SK-N-SH (cell line): ENCODE data around the gene NKX3-2. TPM values are rescaled to one million over a fixed set of nuclear protein-coding genes. Genes with fewer than 3 reads are reported as not detected.

Experiments used
- CTCF ChIA-PET: fragments of 300-600, 350-600 bp; formaldehyde crosslinking; extraction: SDS; loops from one replicate; lab custom pipeline; 2021; lab: Yijun Ruan, JAX
- POLR2A ChIA-PET: fragments of 350-600 bp; sonication (Branson Sonifier 250); formaldehyde crosslinking; extraction: SDS; loops from one replicate; lab custom pipeline; 2020; ENCODE audit warnings: antibody characterized with exemption, inconsistent platforms; lab: Yijun Ruan, JAX
- DNase-seq: peaks from one replicate; pipeline ENCODE4 v3.0.0; 2012
- H2AFZ ChIP-seq: fragments of 200-600 bp; sonication (generic); 2 replicates; pipeline ENCODE4 v1.8.1; 2016; ENCODE audit warnings: antibody characterized with exemption, mild to moderate bottlenecking, low read depth
- H3F3A ChIP-seq: fragments of 200-600 bp; sonication (generic); replicated peaks from 2 replicates; pipeline ENCODE3; 2016; ENCODE audit warnings: antibody characterized with exemption, mild to moderate bottlenecking; ENCODE audit not compliant: insufficient read depth
- H3K27ac ChIP-seq, 2 experiments: fragments of 200-500 bp in 1 of 2; fragments of 200-600 bp in 1 of 2; sonication (Bioruptor generic) in 1 of 2; sonication (generic), shearing (Covaris generic) in 1 of 2; 2 replicates each; pipeline versions ENCODE4 v1.5.1 to v1.6.1; 2014 to 2016; ENCODE audit warnings: low read depth in 2 of 2, inconsistent platforms in 1 of 2, low read length in 1 of 2, mild to moderate bottlenecking in 1 of 2, mixed read lengths in 1 of 2
- H3K27me3 ChIP-seq: fragments of 200-600 bp; sonication (generic), shearing (Covaris generic); 2 replicates; pipeline ENCODE4 v1.6.1; 2016; ENCODE audit warnings: mixed run types; ENCODE audit not compliant: insufficient read depth
- H3K36me3 ChIP-seq, 2 experiments: fragments of 200-500 bp in 1 of 2; fragments of 200-600 bp in 1 of 2; sonication (Bioruptor generic) in 1 of 2; sonication (generic) in 1 of 2; replicated peaks in 1 of 2; 2 replicates each; pipeline versions ENCODE3 to v1.5.1; 2014 to 2016; ENCODE audit warnings: low read length in 1 of 2, mild to moderate bottlenecking in 1 of 2; ENCODE audit not compliant: insufficient read depth in 2 of 2, control insufficient read depth in 1 of 2
- H3K4me1 ChIP-seq, 2 experiments: fragments of 200-500 bp in 1 of 2; fragments of 200-600 bp in 1 of 2; sonication (Bioruptor generic) in 1 of 2; sonication (generic), shearing (Covaris generic) in 1 of 2; 2 replicates each; pipeline versions ENCODE4 v1.5.1 to v1.6.1; 2014 to 2016; ENCODE audit warnings: low read depth in 1 of 2, low read length in 1 of 2, mixed run types in 1 of 2; ENCODE audit not compliant: insufficient read depth in 2 of 2, control insufficient read depth in 1 of 2
- H3K4me2 ChIP-seq: fragments of 200-600 bp; sonication (generic), shearing (Covaris generic); 2 replicates; pipeline ENCODE4 v1.6.1; 2017; ENCODE audit warnings: mixed run types
- H3K4me3 ChIP-seq, 2 experiments: fragments of 200-500 bp in 1 of 2; fragments of 200-600 bp in 1 of 2; sonication (Bioruptor generic) in 1 of 2; sonication (generic), shearing (Covaris generic) in 1 of 2; 2 replicates each; pipeline versions ENCODE4 v1.5.1 to v1.8.1; 2014 to 2016; ENCODE audit warnings: low read depth in 2 of 2, inconsistent platforms in 1 of 2, low read length in 1 of 2, mild to moderate bottlenecking in 1 of 2, mixed read lengths in 1 of 2, moderate library complexity in 1 of 2
- H3K79me2 ChIP-seq: fragments of 200-600 bp; sonication (generic); 2 replicates; pipeline ENCODE4 v1.8.1; 2017; ENCODE audit warnings: mild to moderate bottlenecking; ENCODE audit not compliant: insufficient read depth
- H3K9ac ChIP-seq: fragments of 200-600 bp; sonication (generic); 2 replicates; pipeline ENCODE4 v1.6.1; 2017; ENCODE audit warnings: mixed run types
- H3K9me2 ChIP-seq: fragments of 200-600 bp; sonication (generic); 2 replicates; pipeline ENCODE4 v1.6.1; 2017; ENCODE audit warnings: mixed run types
- H3K9me3 ChIP-seq: fragments of 200-600 bp; sonication (generic); 2 replicates; pipeline ENCODE4 v1.6.1; 2017; ENCODE audit warnings: mixed run types, mild to moderate bottlenecking, moderate library complexity
- H4K20me1 ChIP-seq: fragments of 200-600 bp; sonication (generic); 2 replicates; pipeline ENCODE4 v1.6.1; 2017; ENCODE audit warnings: mild to moderate bottlenecking, mixed run types; ENCODE audit not compliant: insufficient read depth
- CHD2 ChIP-seq: fragments of 150-350 bp; IDR thresholded peaks from 2 replicates; pipeline ENCODE4 v1.6.1; 2018; ENCODE audit warnings: low read length; ENCODE audit not compliant: partially characterized antibody
- ELF1 ChIP-seq: IDR thresholded peaks from 2 replicates; pipeline ENCODE4 v1.4.0; 2012
- EP300 ChIP-seq, 2 experiments: IDR thresholded peaks; 2 replicates each; pipeline versions ENCODE4 v1.4.0 to v1.6.1; 2012; ENCODE audit warnings: borderline replicate concordance in 1 of 2, low read depth in 1 of 2, low read length in 1 of 2
- EZH2phosphoT487 ChIP-seq: fragments of 200-600 bp; sonication (generic); IDR thresholded peaks from 2 replicates; pipeline ENCODE4 v1.6.1; 2017; ENCODE audit warnings: low read depth, mixed run types, mild to moderate bottlenecking, antibody characterized with exemption, moderate library complexity, borderline replicate concordance
- FOXM1 ChIP-seq: IDR thresholded peaks from 2 replicates; pipeline ENCODE4 v1.4.0; 2012; ENCODE audit warnings: low read depth, mild to moderate bottlenecking
- GABPA ChIP-seq: IDR thresholded peaks from 2 replicates; pipeline ENCODE4 v1.4.0; 2012; ENCODE audit warnings: low read depth, mild to moderate bottlenecking
- GATA2 ChIP-seq: sonication (generic); formaldehyde crosslinking; IDR thresholded peaks from 2 replicates; pipeline ENCODE4 v1.5.0; 2020; ENCODE audit warnings: mild to moderate bottlenecking, missing genetic modification reagents
- MXI1 ChIP-seq: IDR thresholded peaks from 2 replicates; pipeline ENCODE4 v1.6.1; 2012; ENCODE audit warnings: mild to moderate bottlenecking, low read depth, low read length, improper control_type of control experiment
- NFIC ChIP-seq: IDR thresholded peaks from 2 replicates; pipeline ENCODE4 v1.4.0; 2012; ENCODE audit warnings: borderline replicate concordance
- RXRA ChIP-seq: IDR thresholded peaks from 2 replicates; pipeline ENCODE4 v1.4.0; 2012; ENCODE audit warnings: low read depth, mild to moderate bottlenecking, borderline replicate concordance
- TAF1 ChIP-seq: IDR thresholded peaks from 2 replicates; pipeline ENCODE4 v1.6.1; 2012; ENCODE audit warnings: low read depth, mild to moderate bottlenecking, low read length, moderate library complexity, borderline replicate concordance
- TEAD4 ChIP-seq: IDR thresholded peaks from 2 replicates; pipeline ENCODE4 v1.4.0; 2012; ENCODE audit warnings: mild to moderate bottlenecking, borderline replicate concordance; ENCODE audit not compliant: insufficient read depth
- WGBS: methylation state at CpG from one replicate; pipeline ENCODE4 v1.1.6; 2017; ENCODE audit warnings: low lambda C conversion rate; 5-methylcytosine and 5-hydroxymethylcytosine counted together
- polyA plus RNA-seq, 3 experiments: library from polyadenylated mRNA; depleted of rRNA; stranded (reverse); fragments of >200 nt; gene quantifications; 2 replicates each; pipeline ENCODE4 v1.2.3, GENCODE V29; 2012
- TF ChIP-seq, protein P1 (sequence below): IDR thresholded peaks from 2 replicates; pipeline ENCODE4 v1.6.1; 2012; ENCODE audit warnings: mild to moderate bottlenecking, low read depth, low read length, moderate library complexity
- TF ChIP-seq, protein P2 (sequence below): fragments of 150-350 bp; IDR thresholded peaks from 2 replicates; pipeline ENCODE4 v1.6.1; 2016; ENCODE audit warnings: mild to moderate bottlenecking, low read depth, low read length
- TF ChIP-seq, protein P3 (sequence below): IDR thresholded peaks from 2 replicates; pipeline ENCODE4 v1.4.0; 2012; ENCODE audit warnings: low read depth
- TF ChIP-seq, protein P4 (sequence below): IDR thresholded peaks from 2 replicates; pipeline ENCODE4 v1.4.0; 2012; ENCODE audit warnings: low read depth, borderline replicate concordance
- TF ChIP-seq, protein P5 (sequence below): fragments of 150-350 bp; IDR thresholded peaks from 2 replicates; pipeline ENCODE4 v1.6.1; 2017; ENCODE audit warnings: antibody characterized with exemption, low read length, low read depth, borderline replicate concordance

Gene NKX3-2
- polyA plus RNA-seq, 1 of the 3 experiments (the other 2 are of a cell fraction), result 0.15 TPM

DNA sequence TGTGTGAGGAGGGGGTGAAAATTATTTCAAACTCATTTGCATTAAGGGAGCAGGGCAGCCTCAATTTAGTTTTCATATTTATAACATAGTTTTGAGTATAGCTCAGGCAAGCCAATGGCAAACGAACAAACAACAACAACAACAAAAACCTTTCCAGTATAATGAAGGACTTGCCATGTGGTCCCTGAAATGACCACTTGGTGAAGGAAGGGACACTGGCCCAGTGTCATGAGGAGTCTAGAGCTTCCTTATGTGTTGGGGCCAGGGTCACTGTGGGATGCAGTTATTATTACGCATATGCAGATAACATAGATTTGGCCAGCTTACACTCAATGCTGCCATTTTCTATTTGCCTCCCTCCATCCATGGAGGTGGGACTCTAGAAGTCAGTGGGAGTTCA, 23.3 kb downstream of the NKX3-2 start (continued):
- TF ChIP-seq, protein P1, sequence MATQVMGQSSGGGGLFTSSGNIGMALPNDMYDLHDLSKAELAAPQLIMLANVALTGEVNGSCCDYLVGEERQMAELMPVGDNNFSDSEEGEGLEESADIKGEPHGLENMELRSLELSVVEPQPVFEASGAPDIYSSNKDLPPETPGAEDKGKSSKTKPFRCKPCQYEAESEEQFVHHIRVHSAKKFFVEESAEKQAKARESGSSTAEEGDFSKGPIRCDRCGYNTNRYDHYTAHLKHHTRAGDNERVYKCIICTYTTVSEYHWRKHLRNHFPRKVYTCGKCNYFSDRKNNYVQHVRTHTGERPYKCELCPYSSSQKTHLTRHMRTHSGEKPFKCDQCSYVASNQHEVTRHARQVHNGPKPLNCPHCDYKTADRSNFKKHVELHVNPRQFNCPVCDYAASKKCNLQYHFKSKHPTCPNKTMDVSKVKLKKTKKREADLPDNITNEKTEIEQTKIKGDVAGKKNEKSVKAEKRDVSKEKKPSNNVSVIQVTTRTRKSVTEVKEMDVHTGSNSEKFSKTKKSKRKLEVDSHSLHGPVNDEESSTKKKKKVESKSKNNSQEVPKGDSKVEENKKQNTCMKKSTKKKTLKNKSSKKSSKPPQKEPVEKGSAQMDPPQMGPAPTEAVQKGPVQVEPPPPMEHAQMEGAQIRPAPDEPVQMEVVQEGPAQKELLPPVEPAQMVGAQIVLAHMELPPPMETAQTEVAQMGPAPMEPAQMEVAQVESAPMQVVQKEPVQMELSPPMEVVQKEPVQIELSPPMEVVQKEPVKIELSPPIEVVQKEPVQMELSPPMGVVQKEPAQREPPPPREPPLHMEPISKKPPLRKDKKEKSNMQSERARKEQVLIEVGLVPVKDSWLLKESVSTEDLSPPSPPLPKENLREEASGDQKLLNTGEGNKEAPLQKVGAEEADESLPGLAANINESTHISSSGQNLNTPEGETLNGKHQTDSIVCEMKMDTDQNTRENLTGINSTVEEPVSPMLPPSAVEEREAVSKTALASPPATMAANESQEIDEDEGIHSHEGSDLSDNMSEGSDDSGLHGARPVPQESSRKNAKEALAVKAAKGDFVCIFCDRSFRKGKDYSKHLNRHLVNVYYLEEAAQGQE, result no peak
- TF ChIP-seq, protein P2, sequence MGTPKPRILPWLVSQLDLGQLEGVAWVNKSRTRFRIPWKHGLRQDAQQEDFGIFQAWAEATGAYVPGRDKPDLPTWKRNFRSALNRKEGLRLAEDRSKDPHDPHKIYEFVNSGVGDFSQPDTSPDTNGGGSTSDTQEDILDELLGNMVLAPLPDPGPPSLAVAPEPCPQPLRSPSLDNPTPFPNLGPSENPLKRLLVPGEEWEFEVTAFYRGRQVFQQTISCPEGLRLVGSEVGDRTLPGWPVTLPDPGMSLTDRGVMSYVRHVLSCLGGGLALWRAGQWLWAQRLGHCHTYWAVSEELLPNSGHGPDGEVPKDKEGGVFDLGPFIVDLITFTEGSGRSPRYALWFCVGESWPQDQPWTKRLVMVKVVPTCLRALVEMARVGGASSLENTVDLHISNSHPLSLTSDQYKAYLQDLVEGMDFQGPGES, result no peak
- TF ChIP-seq CHD2 (no peak), FOXM1 (no peak), RXRA (no peak), GATA2 (CRISPR knock-in tag) (no peak), NFIC (no peak), TEAD4 (no peak), TAF1 (no peak)
- TF ChIP-seq, protein P3, sequence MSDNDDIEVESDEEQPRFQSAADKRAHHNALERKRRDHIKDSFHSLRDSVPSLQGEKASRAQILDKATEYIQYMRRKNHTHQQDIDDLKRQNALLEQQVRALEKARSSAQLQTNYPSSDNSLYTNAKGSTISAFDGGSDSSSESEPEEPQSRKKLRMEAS, result no peak

DNA sequence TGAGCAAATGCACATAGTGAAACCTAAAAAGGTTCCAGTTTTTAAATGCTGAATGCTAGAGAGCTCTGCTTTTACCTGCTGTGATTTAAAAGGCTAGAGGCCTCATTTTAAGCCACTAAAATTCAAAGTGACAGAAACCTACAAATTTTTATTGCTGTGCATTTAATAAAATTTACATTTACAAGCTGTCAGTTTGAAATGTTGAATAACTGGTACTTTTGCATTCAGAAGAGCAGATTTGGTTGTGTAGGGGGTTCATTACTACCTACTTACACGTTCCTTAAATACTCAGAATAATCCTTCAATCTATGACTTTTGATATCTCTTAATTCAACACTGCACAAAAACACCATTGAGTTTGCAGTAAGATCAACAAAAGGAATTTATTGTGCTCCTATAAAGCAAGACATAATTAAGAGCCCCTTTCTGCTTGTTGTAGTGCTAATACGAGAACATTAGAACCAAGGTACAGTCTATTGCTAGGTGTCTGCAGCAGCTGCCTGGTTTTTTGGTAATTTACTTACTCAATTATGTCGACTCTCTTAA, 27.9 kb downstream of the NKX3-2 start:
- H3K9ac ChIP-seq, result no peak overlapping the region
- no peaks in the 10 kb centered on the region for H3K9me3 ChIP-seq
- no peak overlapping the region for H3K4me3 ChIP-seq
- H3F3A ChIP-seq, result no peaks in the 10 kb centered on the region
- ChIA-PET POLR2A (no interaction called here), CTCF (interaction anchor here (0.9 kb wide), 1 partner anchor 16 kb away, joined by 3 read pairs; no protein-coding TSS in a partner anchor)
- no peak for DNase-seq
- WGBS, result 20% methylated on average over 3 of the region's 3 CpGs
- no peaks in the 10 kb centered on the region; a peak in 1 of 4 replicates for H3K4me1 ChIP-seq
- H4K20me1 ChIP-seq, result no peaks in the 10 kb centered on the region
- no peaks in the 10 kb centered on the region for H3K9me2 ChIP-seq
- H3K4me2 ChIP-seq, result no peak overlapping the region
- no peaks in the 10 kb centered on the region for H3K36me3 ChIP-seq
- H3K79me2 ChIP-seq, result no peaks in the 10 kb centered on the region
- H3K27ac ChIP-seq, result no peak overlapping the region
- no peak overlapping the region for H2AFZ ChIP-seq
- no peak for TF ChIP-seq EZH2phosphoT487
- TF ChIP-seq EP300 (IDR thresholded peaks at IDR 0.05; ENCODE audit: borderline replicate concordance in 1 of 2, low read depth in 1 of 2, low read length in 1 of 2), result no peak
- TF ChIP-seq TAF1, result no peak
- TF ChIP-seq, protein P4, sequence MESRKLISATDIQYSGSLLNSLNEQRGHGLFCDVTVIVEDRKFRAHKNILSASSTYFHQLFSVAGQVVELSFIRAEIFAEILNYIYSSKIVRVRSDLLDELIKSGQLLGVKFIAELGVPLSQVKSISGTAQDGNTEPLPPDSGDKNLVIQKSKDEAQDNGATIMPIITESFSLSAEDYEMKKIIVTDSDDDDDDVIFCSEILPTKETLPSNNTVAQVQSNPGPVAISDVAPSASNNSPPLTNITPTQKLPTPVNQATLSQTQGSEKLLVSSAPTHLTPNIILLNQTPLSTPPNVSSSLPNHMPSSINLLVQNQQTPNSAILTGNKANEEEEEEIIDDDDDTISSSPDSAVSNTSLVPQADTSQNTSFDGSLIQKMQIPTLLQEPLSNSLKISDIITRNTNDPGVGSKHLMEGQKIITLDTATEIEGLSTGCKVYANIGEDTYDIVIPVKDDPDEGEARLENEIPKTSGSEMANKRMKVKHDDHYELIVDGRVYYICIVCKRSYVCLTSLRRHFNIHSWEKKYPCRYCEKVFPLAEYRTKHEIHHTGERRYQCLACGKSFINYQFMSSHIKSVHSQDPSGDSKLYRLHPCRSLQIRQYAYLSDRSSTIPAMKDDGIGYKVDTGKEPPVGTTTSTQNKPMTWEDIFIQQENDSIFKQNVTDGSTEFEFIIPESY, result no peak
- no peak for TF ChIP-seq MXI1
- TF ChIP-seq, protein P5, sequence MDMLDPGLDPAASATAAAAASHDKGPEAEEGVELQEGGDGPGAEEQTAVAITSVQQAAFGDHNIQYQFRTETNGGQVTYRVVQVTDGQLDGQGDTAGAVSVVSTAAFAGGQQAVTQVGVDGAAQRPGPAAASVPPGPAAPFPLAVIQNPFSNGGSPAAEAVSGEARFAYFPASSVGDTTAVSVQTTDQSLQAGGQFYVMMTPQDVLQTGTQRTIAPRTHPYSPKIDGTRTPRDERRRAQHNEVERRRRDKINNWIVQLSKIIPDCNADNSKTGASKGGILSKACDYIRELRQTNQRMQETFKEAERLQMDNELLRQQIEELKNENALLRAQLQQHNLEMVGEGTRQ, result no peak
- TF ChIP-seq, protein P3, result no peak
- TF ChIP-seq ELF1, result no peak
- no peak for TF ChIP-seq GABPA
- peaks cover 8% of the 10 kb centered on the region; the same call in 1 of the 2 replicates for H3K27me3 ChIP-seq
